ENCODE results near the gene IFI27. TPM values are rescaled to one million over a fixed set of nuclear protein-coding genes. Genes with fewer than 3 reads are reported as not detected.
A peak's percentile ranks its signal among the peaks of the same experiment; 100 is the strongest.

The IFI27 gene
- total RNA-seq, 1 donor from 2014 or later = 209 TPM

DNA sequence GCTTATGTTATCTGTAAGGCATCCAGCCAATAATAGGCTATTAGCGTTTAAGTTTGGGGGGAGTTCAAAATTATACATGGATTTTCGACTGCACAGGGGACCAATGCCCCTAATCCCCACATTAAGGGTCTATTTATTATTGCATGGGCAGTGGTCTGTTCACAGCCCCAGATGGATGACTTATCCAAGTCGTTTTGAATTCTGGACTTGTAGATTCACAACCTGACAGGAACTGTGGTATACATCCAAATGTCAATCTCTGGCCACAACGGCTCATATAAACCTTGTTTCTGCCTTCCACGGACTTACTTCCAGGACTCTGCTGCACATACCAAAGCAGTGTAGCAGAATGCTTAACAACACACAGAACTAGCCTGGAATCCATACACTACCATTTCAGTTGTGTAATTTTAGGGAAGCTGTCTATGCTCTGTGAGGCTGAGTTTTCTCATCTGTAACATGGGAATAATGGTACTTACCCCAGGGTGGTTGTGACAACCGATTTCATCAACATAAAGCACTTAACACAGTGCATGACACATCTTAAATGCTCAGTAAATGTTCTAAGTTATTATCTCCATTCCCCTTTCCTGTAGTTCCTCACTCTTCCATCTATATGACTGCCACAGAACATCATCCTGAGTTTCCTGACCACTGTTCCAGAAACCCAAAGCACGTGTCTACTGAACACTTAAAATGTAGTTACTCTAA is 33.3 kb upstream of the IFI27 start:
- peaks cover 6 to 30% of the 10 kb centered on the region in 2 donors for H3K4me1 ChIP-seq
- peak overlapping the region; percentile 72 to 98 for H3K4me3 ChIP-seq
- peaks cover 7 to 33% of the 10 kb centered on the region in 2 donors for H3K9me3 ChIP-seq
- H3K36me3 ChIP-seq = peaks cover 0 to 31% of the 10 kb centered on the region in 2 donors
- no peak overlapping the region for H3K27ac ChIP-seq
- intact Hi-C loops (cut with DNase I) = no loop called here
- DNase-seq (ENCODE audit: low spot score in 2 of 2) = no peak
- TF ChIP-seq CTCF (IDR thresholded peaks at IDR 0.05) = no peak
- no peaks in the 10 kb centered on the region for H3K27me3 ChIP-seq

GRCh38 chr14:94077823-94078222 is 32.7 kb upstream of the IFI27 start:
- Histone ChIP-seq H3K4me1 (peaks cover 6 to 30% of the 10 kb centered on the region in 2 donors), H3K9me3 (peaks cover 7 to 31% of the 10 kb centered on the region in 2 donors), H3K27ac (no peak overlapping the region), H3K4me3 (peak overlapping the region; percentile 72 to 98), H3K36me3 (peaks cover 0 to 31% of the 10 kb centered on the region in 2 donors), H3K27me3 (no peaks in the 10 kb centered on the region)
- intact Hi-C loops (cut with DNase I) = no loop called here
- no peak for TF ChIP-seq CTCF (IDR thresholded peaks at IDR 0.05)
- DNase-seq (ENCODE audit: low spot score in 2 of 2) = no peak

- Histone ChIP-seq H3K9me3 (peaks cover 5 to 10% of the 10 kb centered on the region in 2 donors), H3K4me1 (peaks cover 6 to 30% of the 10 kb centered on the region in 2 donors), H3K4me3 (peak overlapping the region; percentile 72 to 98), H3K36me3 (peaks cover 0 to 31% of the 10 kb centered on the region in 2 donors), H3K27me3 (no peaks in the 10 kb centered on the region), H3K27ac (peak overlapping the region; percentile 90 to 98)
- TF ChIP-seq CTCF (IDR thresholded peaks at IDR 0.05) = no peak
- DNase-seq (ENCODE audit: low spot score in 2 of 2) = no peak
- intact Hi-C loops (cut with DNase I) = loop anchor here (1.0 to 5.0 kb wide), 4 partner anchors 54 to 748 kb away; partner anchors contain the start of genes BTBD7, OTUB2 and PPP4R4
Measured at GRCh38 chr14:94079891-94080620, 30.5 kb upstream of the IFI27 start.

GRCh38 chr14:94080621-94081385 is 29.7 kb upstream of the IFI27 start, which contains the start of the genes DDX24 and IFI27L1:
Gene DDX24 (minus strand): TSS chr14:94081202. CDS start chr14:94079742, 1,460 bp downstream.
Gene IFI27L1 (plus strand): TSS chr14:94081310. CDS start chr14:94096938, 15,628 bp downstream.
- no peak for TF ChIP-seq CTCF (IDR thresholded peaks at IDR 0.05)
- peak within 1 kb of the TSS; percentile 72 to 98 for H3K4me3 ChIP-seq
- no peaks in the 10 kb centered on the region for H3K27me3 ChIP-seq
- peaks cover 0 to 2% of the 10 kb centered on the region in 2 donors for H3K9me3 ChIP-seq
- intact Hi-C loops (cut with DNase I) = loop anchor here (1.0 to 5.0 kb wide), 5 partner anchors 48 to 749 kb away; partner anchors contain the start of genes BTBD7, IFI27L2, OTUB2 and PPP4R4
- DNase-seq (ENCODE audit: low spot score in 2 of 2) = peak; percentile 83 to 98
- H3K27ac ChIP-seq = peak within 1 kb of the TSS; percentile 90 to 98
- H3K4me1 ChIP-seq = peaks cover 6 to 30% of the 10 kb centered on the region in 2 donors
- H3K36me3 ChIP-seq = peaks cover 0 to 26% of the 10 kb centered on the region in 2 donors

DNA sequence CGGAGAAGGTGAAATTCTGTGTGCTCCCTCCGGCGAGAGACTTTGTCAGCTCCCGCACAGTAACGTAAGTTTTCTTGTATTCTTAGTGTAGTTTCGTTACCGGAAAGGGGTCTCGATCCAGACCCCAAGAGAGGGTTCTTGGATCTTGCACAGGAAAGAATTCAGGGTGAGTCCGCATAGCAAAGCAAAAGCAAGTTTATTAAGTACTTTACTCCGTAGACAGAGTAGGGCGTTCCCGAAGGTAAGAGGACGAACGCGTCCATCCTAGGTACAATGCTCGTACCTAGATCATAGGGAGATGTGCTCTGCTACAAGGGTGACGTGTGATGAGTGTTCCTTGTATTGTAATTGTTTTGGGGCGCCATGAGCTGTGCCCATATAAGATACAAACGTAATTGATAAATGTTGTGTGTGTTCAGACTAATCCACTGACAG is 29.1 kb upstream of the IFI27 start:
- TF ChIP-seq CTCF (IDR thresholded peaks at IDR 0.05) = no peak
- peaks cover 4 to 25% of the 10 kb centered on the region in 2 donors for H3K4me1 ChIP-seq
- DNase-seq (ENCODE audit: low spot score in 2 of 2) = no peak
- H3K36me3 ChIP-seq = peaks cover 0 to 20% of the 10 kb centered on the region in 2 donors
- no peaks in the 10 kb centered on the region for H3K27me3 ChIP-seq
- intact Hi-C loops (cut with DNase I) = loop anchor here (1.0 to 5.0 kb wide), 4 partner anchors 48 to 749 kb away; partner anchors contain the start of genes BTBD7, IFI27L2 and PPP4R4
- no peaks in the 10 kb centered on the region for H3K9me3 ChIP-seq
- peak overlapping the region; percentile 72 to 98 for H3K4me3 ChIP-seq
- H3K27ac ChIP-seq = peak overlapping the region; percentile 90 to 98
